Activated CD8-positive, alpha-beta memory T cell treated with anti-CD3 and anti-CD28 coated beads for 1 hour (primary cell): ENCODE results near the gene SLC6A3.
"Not testable (repeated sequence)": the region's sequence is repeated elsewhere in the genome, so short reads cannot be mapped to it uniquely, and the experiment has no call there.

Experiments used
- DNase-seq, 2 donors: peaks; one replicate each; pipeline ENCODE4 v3.0.0-alpha.2; 2020; ENCODE audit warnings: low read depth in 1 of 2; ENCODE audit errors: extremely low read depth in 1 of 2

The SLC6A3 gene

DNA sequence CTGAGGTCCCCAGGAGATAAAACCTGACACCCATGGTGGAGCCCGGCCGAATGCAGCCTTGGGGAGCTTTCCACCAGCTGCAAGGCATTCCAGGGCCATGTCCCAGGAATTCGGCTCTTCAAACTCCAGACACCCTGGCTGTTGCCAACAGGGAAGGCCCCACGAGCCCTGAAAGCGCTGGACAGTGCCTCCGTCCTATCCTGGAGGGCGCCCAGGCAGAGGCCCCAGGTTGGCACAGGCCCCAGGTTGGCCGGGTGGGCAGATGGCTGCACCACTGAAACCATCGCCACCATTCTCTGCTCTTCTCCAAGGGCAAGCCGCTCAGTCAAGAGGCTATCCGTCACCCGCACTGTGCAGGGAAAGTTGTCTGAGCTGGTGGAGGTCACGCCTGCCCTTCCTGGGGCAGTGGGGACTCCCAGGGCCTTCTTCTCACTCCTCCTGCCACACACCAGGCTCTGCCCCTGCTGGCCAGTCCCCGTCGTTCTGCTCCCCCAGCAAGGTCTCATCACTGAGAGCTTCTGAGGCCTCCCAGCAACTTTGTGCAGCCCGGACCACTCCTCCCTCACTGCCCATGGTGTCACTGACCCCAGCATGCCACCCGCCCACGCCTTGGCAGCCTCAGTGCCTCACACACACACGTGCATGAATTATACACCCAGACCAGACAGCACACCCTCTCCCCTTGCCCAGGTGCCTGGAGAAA is 21.2 kb downstream of the SLC6A3 start:
- DNase-seq, result no peak

DNA sequence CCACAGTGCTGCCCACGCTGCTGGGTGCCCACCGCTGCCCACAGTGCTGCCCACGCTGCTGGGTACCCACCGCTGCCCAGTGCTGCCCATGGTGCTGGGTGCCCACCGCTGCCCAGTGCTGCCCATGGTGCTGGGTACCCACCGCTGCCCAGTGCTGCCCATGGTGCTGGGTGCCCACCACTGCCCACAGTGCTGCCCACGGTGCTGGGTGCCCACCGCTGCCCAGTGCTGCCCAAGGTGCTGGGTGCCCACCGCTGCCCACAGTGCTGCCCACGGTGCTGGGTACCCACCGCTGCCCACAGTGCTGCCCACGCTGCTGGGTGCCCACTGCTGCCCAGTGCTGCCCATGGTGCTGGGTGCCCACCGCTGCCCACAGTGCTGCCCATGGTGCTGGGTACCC is 22.7 kb downstream of the SLC6A3 start:
- DNase-seq, result not testable (repeated sequence)

- no peak for DNase-seq
Observed at GRCh38 chr5:1421521-1422341, 23.5 kb downstream of the SLC6A3 start.

- DNase-seq, result no peak
Observed at GRCh38 chr5:1420211-1421195, 24.7 kb downstream of the SLC6A3 start.

DNA sequence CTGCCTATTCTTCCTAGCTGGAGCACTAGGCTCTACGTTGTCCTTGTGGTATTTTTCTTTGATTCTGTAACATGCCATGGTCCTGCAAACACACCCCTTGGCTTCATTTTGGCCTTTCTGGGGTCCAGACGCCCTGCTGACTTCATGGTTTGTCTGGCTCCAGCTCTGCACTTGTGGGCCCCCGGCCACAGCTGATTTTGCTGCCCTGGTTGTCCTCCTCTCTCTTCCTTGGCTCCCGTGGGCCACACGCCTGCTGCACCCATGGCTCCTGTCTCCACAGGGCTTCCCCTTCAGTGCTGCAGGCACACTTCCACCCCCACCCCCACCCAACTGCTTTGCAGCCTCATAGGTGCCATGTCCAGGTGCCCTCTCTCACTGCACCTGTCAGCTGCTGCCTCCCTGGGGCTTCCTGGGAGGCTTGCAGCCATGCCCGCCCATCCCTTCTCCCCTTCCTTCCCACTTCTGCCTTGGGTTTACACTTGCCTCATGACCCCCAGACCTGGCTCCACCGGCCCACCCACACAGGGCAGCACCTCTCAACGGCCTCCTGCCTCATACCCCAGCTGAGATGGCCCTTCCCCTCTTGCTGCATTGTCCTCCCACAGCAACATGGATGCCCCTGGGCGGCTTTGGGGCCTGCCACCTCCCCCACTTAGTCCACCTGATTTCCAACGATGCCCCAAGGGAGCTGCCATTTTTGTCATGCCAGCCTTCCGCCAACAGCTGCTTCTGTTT is 25.6 kb downstream of the SLC6A3 start:
- no peak for DNase-seq

GRCh38 chr5:1418921-1419280 is 26.3 kb downstream of the SLC6A3 start:
- DNase-seq, result no peak

- no peak for DNase-seq
Observed at GRCh38 chr5:1418238-1418920, 26.9 kb downstream of the SLC6A3 start.

DNA sequence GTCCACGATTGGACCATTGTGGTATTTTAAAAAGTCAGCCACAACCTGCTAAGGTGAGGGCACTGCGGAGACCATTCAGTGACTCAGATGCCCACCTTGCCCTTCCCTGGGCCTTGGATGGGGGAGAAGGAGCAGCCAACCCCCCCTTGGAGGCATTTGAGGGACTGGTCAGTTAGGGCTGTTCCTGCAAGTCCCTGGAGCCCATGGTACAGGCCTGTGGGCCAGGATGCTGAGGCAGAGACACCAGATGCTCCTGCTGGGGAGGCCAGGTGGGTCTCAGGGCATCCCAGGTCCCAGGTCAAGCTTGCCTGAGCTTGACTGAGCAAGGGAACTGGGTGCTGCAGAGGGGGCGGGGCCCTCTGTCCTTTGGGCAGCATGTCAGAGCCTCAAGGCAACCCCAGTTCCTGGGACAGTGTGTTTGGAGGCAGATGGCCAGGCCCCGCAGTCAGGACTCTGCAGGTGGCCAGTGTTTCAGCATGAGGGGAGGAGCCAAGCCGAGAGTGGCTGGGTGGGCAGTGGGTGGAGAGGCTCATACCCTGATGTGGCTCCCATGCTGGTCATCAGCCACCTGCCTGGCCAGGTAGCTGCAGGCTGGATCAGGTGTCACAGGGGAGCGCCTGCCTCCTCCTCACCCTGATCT is 27.5 kb downstream of the SLC6A3 start:
- no peak for DNase-seq

DNA sequence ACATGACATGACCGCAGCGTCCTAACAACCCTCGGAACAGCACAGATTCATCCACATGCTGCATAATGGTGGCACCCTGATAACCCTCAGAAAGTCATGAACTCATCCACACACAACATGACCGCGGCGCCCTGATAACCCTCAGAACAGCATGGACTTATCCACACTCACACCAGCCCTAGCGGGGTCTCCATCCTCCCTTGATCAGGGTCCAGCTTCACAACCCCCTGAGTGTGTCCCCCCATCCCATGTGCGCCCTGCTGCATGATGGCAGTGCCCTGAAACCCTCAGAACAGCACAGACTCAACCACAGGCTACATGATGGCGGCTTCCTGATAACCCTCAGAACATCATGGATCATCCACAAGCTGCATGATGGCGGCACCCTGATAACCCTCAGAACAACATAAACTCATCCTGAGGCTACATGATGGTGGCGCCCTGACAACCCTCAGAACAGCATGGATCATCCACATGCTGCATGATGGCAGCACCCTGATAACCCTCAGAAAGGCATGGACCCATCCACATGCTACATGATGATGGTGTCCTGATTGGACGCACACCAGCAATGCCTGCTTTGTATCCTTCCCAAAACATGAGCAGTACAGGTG is 28.3 kb downstream of the SLC6A3 start:
- no peak for DNase-seq

DNA sequence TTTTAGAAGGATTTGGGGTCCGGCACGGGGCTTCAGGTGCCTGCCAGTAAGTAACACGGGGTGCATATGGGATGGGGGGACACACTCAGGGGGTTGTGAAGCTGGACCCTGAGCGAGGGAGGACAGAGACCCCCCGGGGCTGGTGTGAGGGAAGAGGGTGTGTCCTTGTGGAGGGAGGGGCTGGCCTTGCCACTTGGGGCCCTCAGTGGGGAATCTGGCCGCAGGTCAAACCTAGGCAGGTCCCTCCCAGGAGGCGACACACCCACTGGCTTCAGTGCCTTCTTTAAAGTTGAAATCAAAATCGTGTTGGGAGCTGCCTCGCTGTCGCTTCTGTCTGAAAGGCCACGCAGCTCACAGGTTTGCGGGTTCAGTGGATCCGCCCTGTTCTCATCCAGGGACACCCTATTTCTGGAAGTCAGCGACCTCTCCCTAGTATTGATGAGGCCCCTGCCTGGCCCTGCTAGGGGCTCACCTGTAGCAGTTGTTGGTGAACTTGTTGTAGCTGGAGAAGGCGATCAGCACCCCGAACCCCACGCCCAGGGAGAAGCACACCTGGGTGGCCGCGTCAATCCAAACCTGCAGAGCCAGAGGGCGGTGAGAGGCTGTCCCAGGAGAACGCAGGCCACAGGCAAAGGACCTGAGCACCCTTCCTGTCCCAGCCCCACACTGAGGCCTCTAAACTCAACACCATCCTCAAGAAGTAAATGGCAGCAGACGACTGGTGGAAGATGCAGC is 29.4 kb downstream of the SLC6A3 start:
- DNase-seq, result no peak

- no peak for DNase-seq
Observed at GRCh38 chr5:1415059-1415425, 30.2 kb downstream of the SLC6A3 start.

GRCh38 chr5:1414311-1415058 is 30.8 kb downstream of the SLC6A3 start:
- DNase-seq, result no peak

DNA sequence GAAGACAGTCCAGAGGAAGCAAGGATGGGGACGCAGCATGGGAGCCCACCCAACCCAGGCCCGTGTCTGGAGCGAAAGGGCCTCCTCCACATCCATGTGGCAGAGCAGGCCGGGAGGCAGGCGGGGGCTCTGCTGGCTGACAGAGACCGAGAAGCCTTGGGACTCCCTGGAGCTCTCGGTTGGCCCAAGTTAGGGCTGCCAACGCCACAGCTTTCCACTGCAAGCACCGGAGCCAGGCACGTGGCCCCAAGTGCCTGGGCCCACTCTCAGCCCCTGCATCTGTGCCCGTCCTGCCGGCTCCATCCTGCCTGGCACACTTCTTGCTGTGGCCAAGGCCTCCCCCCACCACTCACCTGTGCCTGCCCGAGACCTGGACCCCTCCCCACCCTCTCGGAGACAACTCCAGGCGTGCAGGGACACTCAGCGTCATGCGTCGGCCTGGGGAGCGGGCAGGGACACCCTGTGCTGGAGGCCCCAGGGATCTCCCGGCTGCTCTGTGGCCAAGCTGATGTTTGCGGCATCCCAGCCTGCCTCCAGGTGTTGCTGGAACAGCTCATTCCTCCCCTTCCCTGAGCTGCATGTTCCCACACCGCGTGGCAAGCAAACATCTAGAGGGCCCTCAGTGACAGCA is 31.5 kb downstream of the SLC6A3 start:
- no peak for DNase-seq

- no peak for DNase-seq
Observed at GRCh38 chr5:1413211-1413610, 32.0 kb downstream of the SLC6A3 start.

DNA sequence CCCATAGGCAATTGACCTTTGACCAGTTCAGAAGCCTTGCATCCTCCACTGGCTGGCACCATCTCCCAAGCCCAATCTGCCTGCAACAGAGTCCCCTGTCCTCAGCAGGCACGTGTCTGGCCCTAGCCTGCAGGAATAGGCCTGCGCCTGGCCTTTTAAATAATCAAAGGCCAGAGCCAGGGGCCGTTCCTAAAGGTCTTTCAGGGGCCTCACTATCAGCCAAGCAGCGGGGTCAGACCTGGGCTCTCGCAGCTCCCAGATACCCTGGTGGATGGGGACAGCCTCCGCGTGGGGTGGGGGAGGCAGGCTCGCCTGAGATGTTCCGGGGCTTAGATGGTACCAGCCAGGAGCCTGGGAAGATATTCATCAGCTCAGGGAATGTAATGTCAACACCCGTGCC is 32.6 kb downstream of the SLC6A3 start:
- no peak for DNase-seq

GRCh38 chr5:1412163-1412562 is 33.1 kb downstream of the SLC6A3 start:
- DNase-seq, result no peak

- DNase-seq, result no peak
Observed at GRCh38 chr5:1411099-1411498, 34.1 kb downstream of the SLC6A3 start.
